Tibial nerve (tissue), 4 donors: ENCODE results near the gene SLC51B. TPM values are rescaled to one million over a fixed set of nuclear protein-coding genes. Genes with fewer than 3 reads are reported as not detected.

ENCODE experiments used
- DNase-seq, 2 donors: peaks; one replicate each; pipeline ENCODE4 v3.0.0-alpha.2; 2019; ENCODE audit warnings: low spot score in 2 of 2
- H3K27ac ChIP-seq, 4 donors: fragments of 200-600 bp; sonication (generic) in 3 of 4; one replicate each; pipeline ENCODE4 v1.5.1; 2017 to 2019; ENCODE audit warnings: mild to moderate bottlenecking in 1 of 4
- H3K27me3 ChIP-seq, 2 donors: fragments of 200-600 bp; sonication (generic) in 1 of 2; one replicate each; pipeline versions ENCODE4 v1.5.1 to v1.6.0; 2017 to 2019
- H3K36me3 ChIP-seq, 3 donors: fragments of 200-600 bp; sonication (generic); one replicate each; pipeline ENCODE4 v1.5.1; 2018 to 2019
- H3K4me1 ChIP-seq, 4 donors: fragments of 200-600 bp; sonication (generic) in 3 of 4; one replicate each; pipeline ENCODE4 v1.5.1; 2017 to 2019
- H3K4me3 ChIP-seq, 4 donors: fragments of 200-600 bp; sonication (generic) in 3 of 4; one replicate each; pipeline ENCODE4 v1.5.1; 2017 to 2019; ENCODE audit warnings: mild to moderate bottlenecking in 1 of 4, moderate library complexity in 1 of 4
- H3K9me3 ChIP-seq, 4 donors: fragments of 200-600 bp; sonication (generic) in 3 of 4; one replicate each; pipeline ENCODE4 v1.5.1; 2017 to 2019
- CTCF ChIP-seq, 5 experiments: fragments of 200-600 bp in 3 of 5; fragments of 450-650 bp in 2 of 5; sonication (generic) in 3 of 5; IDR thresholded peaks; one replicate each; pipeline ENCODE4 v1.5.1; 2016 to 2019; ENCODE audit warnings: antibody characterized with exemption in 5 of 5, mild to moderate bottlenecking in 3 of 5, moderate library complexity in 2 of 5
- EP300 ChIP-seq, 2 donors: sonication (generic); formaldehyde crosslinking; IDR thresholded peaks; one replicate each; pipeline ENCODE4 v1.6.1; 2017; ENCODE audit warnings: antibody characterized with exemption in 2 of 2, mild to moderate bottlenecking in 1 of 2
- POLR2A ChIP-seq, 2 donors: fragments of 450-650 bp; IDR thresholded peaks; one replicate each; pipeline ENCODE4 v1.6.1; 2017; ENCODE audit warnings: antibody characterized with exemption in 2 of 2, mild to moderate bottlenecking in 2 of 2, moderate library complexity in 2 of 2
- WGBS, 2 donors: methylation state at CpG; one replicate each; pipeline ENCODE4 v1.1.5; 2018; 5-methylcytosine and 5-hydroxymethylcytosine counted together
- total RNA-seq, 4 donors: library from RNA; depleted of rRNA; stranded (reverse); fragments of >200 nt; gene quantifications; one replicate each; pipeline ENCODE4 v1.1.0, GENCODE V29; 2016

The SLC51B gene
- total RNA-seq, 4 donors from 2014 or later: 2.7 TPM; not detected in 3

- Histone ChIP-seq H3K4me1 (peaks cover 0 to 97% (median 71%) of the 10 kb centered on the region in 4 donors), H3K27ac (peak overlapping the region; percentile 72 to 95 (median 86)), H3K36me3 (peaks cover 0 to 21% (median 0%) of the 10 kb centered on the region in 3 donors), H3K9me3 (no peaks in the 10 kb centered on the region), H3K4me3 (no peak overlapping the region), H3K27me3 (no peaks in the 10 kb centered on the region)
- no peak for TF ChIP-seq CTCF (IDR thresholded peaks at IDR 0.05)
- no peak for TF ChIP-seq EP300 (IDR thresholded peaks at IDR 0.05)
- TF ChIP-seq POLR2A (IDR thresholded peaks at IDR 0.05): no peak
- 51 to 64% methylated on average over 12 to 13 of the region's 16 CpGs for WGBS, 2 donors
- no peak for DNase-seq
Measured at GRCh38 chr15:65058394-65059368, 13.5 kb downstream of the SLC51B start.

- DNase-seq: no peak
- peaks cover 0 to 16% (median 0%) of the 10 kb centered on the region in 3 donors for H3K36me3 ChIP-seq
- H3K27me3 ChIP-seq: no peaks in the 10 kb centered on the region
- H3K4me3 ChIP-seq: no peak overlapping the region
- H3K9me3 ChIP-seq: no peaks in the 10 kb centered on the region
- H3K4me1 ChIP-seq: peaks cover 0 to 99% (median 73%) of the 10 kb centered on the region in 4 donors
- WGBS, 2 donors: 88 to 93% methylated on average over 2 to 3 of the region's 3 CpGs
- TF ChIP-seq POLR2A (IDR thresholded peaks at IDR 0.05) (no peak), CTCF (IDR thresholded peaks at IDR 0.05) (no peak), EP300 (IDR thresholded peaks at IDR 0.05) (no peak)
- peak overlapping the region; percentile 72 to 95 (median 86) for H3K27ac ChIP-seq
Measured at GRCh38 chr15:65059369-65059750, 14.2 kb downstream of the SLC51B start.

GRCh38 chr15:65059931-65060596 lies 14.9 kb downstream of the SLC51B start:
- peak overlapping the region; percentile 72 to 95 (median 86) for H3K27ac ChIP-seq
- TF ChIP-seq CTCF (IDR thresholded peaks at IDR 0.05) (no peak), EP300 (IDR thresholded peaks at IDR 0.05) (no peak), POLR2A (IDR thresholded peaks at IDR 0.05) (no peak)
- no peak for DNase-seq
- H3K4me3 ChIP-seq: no peak overlapping the region
- no peaks in the 10 kb centered on the region for H3K9me3 ChIP-seq
- no peaks in the 10 kb centered on the region for H3K27me3 ChIP-seq
- H3K4me1 ChIP-seq: peaks cover 0 to 99% (median 70%) of the 10 kb centered on the region in 4 donors
- WGBS, 2 donors: 41 to 55% methylated on average over 4 of the region's 4 CpGs
- H3K36me3 ChIP-seq: peaks cover 0 to 9% (median 0%) of the 10 kb centered on the region in 3 donors

GRCh38 chr15:65060641-65061397 lies 15.6 kb downstream of the SLC51B start:
- TF ChIP-seq POLR2A (IDR thresholded peaks at IDR 0.05): no peak
- TF ChIP-seq EP300 (IDR thresholded peaks at IDR 0.05): peak in 1 of 2 donors; percentile 60
- Histone ChIP-seq H3K36me3 (peaks cover 0 to 8% (median 0%) of the 10 kb centered on the region in 3 donors), H3K4me3 (no peak overlapping the region), H3K4me1 (peaks cover 0 to 98% (median 67%) of the 10 kb centered on the region in 4 donors), H3K27me3 (no peaks in the 10 kb centered on the region), H3K27ac (peak overlapping the region; percentile 68 to 95 (median 86)), H3K9me3 (no peaks in the 10 kb centered on the region)
- DNase-seq: peak in 1 of 2 donors; percentile 44
- 39 to 55% methylated on average over 6 of the region's 6 CpGs for WGBS, 2 donors

DNA sequence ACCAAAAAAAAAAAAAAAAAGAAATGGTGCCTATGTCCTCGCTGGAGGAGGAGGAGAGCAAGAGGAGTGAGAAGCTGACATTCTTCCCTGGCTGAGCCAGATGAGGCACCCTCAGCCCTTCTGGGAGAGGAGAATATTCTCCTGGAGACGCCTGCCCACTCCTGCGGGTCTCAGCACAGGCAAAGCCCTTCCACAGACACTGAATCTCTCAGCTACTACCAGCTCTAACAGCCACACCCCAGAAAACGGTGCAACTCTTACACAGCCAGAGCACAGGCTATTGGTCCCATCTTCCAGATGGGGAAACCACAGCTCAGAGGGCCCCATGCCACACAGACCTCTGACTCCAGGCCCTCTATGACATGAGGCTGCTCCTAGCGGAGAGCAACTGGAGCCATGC lies 16.9 kb downstream of the SLC51B start:
- WGBS, 2 donors: 54 to 66% methylated on average over 5 of the region's 5 CpGs
- peaks cover 0 to 86% (median 58%) of the 10 kb centered on the region in 4 donors for H3K4me1 ChIP-seq
- TF ChIP-seq EP300 (IDR thresholded peaks at IDR 0.05) (no peak), CTCF (IDR thresholded peaks at IDR 0.05) (no peak), POLR2A (IDR thresholded peaks at IDR 0.05) (no peak)
- H3K36me3 ChIP-seq: peaks cover 0 to 8% (median 0%) of the 10 kb centered on the region in 3 donors
- DNase-seq: no peak
- no peaks in the 10 kb centered on the region for H3K9me3 ChIP-seq
- H3K4me3 ChIP-seq: no peak overlapping the region
- no peaks in the 10 kb centered on the region for H3K27me3 ChIP-seq
- H3K27ac ChIP-seq: peak overlapping the region; percentile 5 to 95 (median 81)
